Measurements from ENCODE around the gene LRCH3. TPM values are rescaled to one million over a fixed set of nuclear protein-coding genes. Genes with fewer than 3 reads are reported as not detected.
A peak's percentile ranks its signal among the peaks of the same experiment; 100 is the strongest.

LRCH3 gene
- total RNA-seq, 2 donors from 2014 or later: 67.2 to 68.1 TPM

DNA sequence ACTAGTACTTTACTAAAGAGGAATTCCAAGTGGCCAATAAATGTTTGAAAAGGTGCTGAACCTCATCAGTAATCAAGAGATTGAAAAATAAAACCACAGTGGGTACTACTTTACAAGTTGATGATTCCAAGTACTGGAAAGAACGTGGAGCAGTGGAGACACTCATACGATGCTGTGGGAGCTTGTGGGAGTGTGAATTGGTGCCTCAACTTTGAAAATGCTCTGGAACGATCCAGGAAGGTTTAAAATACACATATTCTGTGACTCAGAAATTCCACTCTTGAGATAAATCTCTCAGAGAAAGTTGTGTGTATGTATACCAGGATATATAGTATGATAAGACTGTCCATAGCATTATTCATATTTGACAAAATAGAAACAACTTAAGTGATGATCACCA is 9.3 kb downstream of the LRCH3 start:
- H3K27ac Mint-ChIP-seq: peak overlapping the region; percentile 61
- H3K9me3 Mint-ChIP-seq: no peaks in the 10 kb centered on the region
- H3K27me3 Mint-ChIP-seq (ENCODE audit: low read depth): no peaks in the 10 kb centered on the region
- peak overlapping the region in 1 of 2 donors; percentile 34 for H3K4me3 Mint-ChIP-seq
- H3K36me3 Mint-ChIP-seq (ENCODE audit: insufficient read depth in 2 of 2): peaks cover 0 to under 1% of the 10 kb centered on the region in 2 donors
- DNase-seq: no peak
- ATAC-seq (replicated peaks in 1 of 2): no peak
- H3K4me1 Mint-ChIP-seq (ENCODE audit: low read depth): peaks cover 68% of the 10 kb centered on the region

DNA sequence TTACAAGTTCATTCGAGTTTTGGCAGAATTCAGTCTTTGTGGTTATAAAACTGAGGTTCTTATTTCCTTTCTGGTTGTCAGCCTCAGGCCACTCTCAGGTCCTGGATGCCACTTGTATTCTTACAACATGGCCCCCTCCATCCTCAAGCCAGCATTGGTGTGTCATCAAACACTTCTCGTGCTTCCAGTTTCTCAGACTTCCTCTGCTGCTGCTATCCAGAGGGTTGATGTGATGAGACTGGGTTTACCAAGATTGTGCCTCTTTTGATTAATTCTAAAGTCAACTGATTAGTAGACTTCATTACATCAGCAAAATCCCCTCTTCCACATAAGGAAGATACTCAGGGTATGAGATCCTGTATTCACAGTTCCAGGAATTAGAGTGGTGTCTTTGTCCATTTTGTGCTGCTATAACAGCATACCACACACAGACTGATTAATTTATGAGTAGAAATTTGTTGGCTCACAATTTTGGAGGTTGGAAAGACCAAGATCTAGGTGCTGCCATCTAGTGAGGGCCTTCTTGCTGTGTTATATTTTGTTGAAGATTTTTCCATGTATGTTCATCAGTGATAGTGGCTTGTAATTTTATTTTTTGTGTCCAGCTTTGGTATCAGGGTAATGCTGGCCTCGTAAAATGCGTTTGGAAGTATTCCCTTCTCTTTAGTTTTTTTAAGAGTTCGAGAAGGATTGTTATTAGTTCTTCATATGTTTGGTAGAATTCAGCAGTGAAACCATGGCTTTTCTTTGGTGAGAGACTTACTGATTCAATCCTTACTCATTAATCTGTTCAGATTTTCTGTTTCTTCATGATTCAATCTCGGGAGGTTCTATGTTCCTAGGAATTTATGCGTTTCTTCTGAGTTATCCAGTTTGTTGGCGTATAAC is 11.1 kb downstream of the LRCH3 start:
- H3K27ac Mint-ChIP-seq: peak overlapping the region; percentile 95
- no peaks in the 10 kb centered on the region for H3K36me3 Mint-ChIP-seq (ENCODE audit: insufficient read depth in 2 of 2)
- ATAC-seq (replicated peaks in 1 of 2): peak; percentile 72 to 75
- peak overlapping the region; percentile 5 to 77 for H3K4me3 Mint-ChIP-seq
- no peaks in the 10 kb centered on the region for H3K27me3 Mint-ChIP-seq (ENCODE audit: low read depth)
- H3K4me1 Mint-ChIP-seq (ENCODE audit: low read depth): peaks cover 51% of the 10 kb centered on the region
- H3K9me3 Mint-ChIP-seq: no peaks in the 10 kb centered on the region
- DNase-seq: peak; percentile 17 to 27

DNA sequence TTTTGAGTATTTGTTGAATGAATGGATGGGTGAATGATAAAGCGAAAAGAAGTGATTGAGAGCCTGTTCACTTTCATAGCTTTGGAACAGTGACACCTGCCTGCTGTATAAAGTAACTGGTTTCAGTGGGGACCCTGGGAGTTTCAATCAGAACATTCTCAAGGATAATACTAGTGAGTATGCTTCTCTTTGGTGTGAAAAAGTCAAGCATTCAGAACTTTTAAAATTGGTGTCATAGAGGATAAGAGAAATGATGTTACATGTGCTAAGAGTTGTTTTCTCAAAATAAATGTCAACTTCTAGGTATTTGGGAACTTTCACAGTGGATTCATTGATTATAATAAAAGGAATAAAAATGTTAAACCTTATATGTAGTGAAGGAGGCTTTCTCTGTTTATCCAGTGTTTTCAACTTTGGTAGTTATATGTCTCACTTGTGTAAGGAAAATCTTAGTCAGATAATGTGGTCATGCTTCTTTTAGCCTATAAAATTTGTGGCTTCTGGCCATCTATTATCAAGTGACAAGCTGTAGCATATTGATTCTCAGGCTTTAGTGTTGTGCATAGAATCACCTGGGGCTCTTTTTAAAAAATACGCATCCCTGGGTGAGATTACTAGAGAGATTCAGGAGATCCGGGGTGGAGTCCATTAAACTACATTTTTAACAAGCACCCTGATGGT is 11.9 kb downstream of the LRCH3 start:
- peak overlapping the region; percentile 95 for H3K27ac Mint-ChIP-seq
- peak in 1 of 2 donors; percentile 23 for ATAC-seq (replicated peaks in 1 of 2)

DNA sequence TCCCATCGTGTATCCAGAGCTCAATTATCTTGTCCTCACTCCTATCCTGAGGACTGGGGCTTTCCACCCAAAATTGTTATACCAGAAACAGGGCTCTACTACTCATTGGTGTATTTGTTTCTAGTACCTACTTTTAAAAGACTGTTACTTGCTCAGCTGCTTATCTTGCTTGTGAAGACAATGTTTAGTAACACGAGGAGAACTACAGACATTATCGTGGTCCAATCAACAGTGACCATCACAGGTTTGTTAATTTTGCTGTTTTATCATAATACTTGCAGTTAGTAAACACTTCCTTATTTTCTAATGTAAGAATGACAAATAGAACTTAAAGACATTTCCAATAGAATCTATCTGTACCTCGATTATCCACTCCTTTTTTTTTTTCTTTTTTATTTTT is 13.5 kb downstream of the LRCH3 start:
- Mint-ChIP-seq H3K27me3 (ENCODE audit: low read depth) (no peaks in the 10 kb centered on the region), H3K4me3 (no peak overlapping the region), H3K9me3 (no peaks in the 10 kb centered on the region), H3K4me1 (ENCODE audit: low read depth) (peaks cover 57% of the 10 kb centered on the region), H3K27ac (no peak overlapping the region), H3K36me3 (ENCODE audit: insufficient read depth in 2 of 2) (peaks cover 2 to 3% of the 10 kb centered on the region in 2 donors)
- no peak for DNase-seq
- ATAC-seq (replicated peaks in 1 of 2): no peak

More for the DNA sequence above, 11.9 kb downstream of the LRCH3 start:
- Mint-ChIP-seq H3K36me3 (ENCODE audit: insufficient read depth in 2 of 2) (peaks cover 2 to 3% of the 10 kb centered on the region in 2 donors), H3K9me3 (no peaks in the 10 kb centered on the region), H3K4me3 (peak overlapping the region in 1 of 2 donors; percentile 5), H3K4me1 (ENCODE audit: low read depth) (peaks cover 50% of the 10 kb centered on the region), H3K27me3 (ENCODE audit: low read depth) (no peaks in the 10 kb centered on the region)
- DNase-seq: no peak

DNA sequence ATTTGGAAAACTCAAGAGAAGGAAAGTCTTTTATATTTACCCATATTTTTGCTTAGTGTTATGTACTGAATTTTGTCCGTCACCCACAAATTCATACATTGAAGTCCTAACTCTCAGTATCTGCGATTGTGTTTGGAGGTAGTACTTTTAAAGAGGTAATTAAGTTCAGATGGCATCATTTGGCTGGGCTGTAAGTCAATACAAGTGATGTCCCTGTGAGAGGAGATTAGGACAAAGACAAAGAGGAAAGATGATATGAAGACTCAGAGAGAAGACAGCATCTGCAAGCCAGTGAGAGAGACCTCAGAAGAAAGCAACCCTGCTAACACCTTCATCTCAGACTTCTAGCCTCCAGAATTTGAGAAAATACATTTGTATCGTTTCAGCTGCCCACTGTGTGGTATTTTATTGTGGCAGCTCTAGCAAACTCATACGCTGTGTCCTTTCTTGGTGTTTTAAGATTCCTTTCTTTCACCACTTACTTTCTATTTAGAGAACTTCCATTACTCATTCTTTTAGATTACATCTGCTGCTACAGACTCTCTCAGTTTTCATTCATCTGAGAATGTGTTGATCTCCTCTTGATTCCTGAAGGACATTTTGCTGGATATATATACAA is 17.0 kb downstream of the LRCH3 start:
- Mint-ChIP-seq H3K27ac (no peak overlapping the region), H3K9me3 (no peaks in the 10 kb centered on the region), H3K36me3 (ENCODE audit: insufficient read depth in 2 of 2) (peaks cover 2 to 3% of the 10 kb centered on the region in 2 donors), H3K27me3 (ENCODE audit: low read depth) (no peaks in the 10 kb centered on the region), H3K4me3 (peak overlapping the region in 1 of 2 donors; percentile 41), H3K4me1 (ENCODE audit: low read depth) (peaks cover 34% of the 10 kb centered on the region)
- peak in 1 of 2 donors; percentile 45 for ATAC-seq (replicated peaks in 1 of 2)
- DNase-seq: no peak

DNA sequence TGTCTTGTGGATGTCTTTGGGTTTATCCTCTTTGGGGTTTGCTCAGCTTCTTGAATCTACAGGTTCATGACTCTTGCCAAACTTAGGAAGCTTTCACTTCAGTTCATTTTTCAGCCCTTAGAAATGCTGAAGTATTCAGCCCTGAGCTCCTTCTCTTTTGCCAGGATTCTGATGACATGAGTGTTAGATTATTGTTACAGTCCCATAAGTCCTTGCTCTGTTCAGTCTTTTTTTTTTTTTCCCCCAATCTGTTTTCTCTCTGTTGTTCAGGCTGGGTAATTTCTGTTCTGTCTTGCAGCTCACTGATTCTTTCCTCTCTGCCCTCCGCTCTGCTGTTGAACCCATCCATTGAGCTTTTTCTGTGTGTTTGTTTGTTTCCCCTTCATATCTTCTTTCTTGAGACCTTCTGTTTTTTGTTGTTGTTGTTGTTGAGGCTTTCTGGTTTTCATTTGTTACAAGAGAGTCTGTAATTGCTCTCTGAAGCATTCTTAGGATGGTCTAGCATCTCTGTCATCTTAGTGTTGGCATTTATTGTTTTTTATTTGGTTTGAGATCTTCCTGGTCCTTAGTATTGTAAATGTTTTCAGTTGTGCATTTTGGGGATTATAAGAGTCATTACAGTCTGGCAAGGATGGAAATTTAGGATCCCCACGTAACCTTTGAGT is 18.4 kb downstream of the LRCH3 start:
- H3K36me3 Mint-ChIP-seq (ENCODE audit: insufficient read depth in 2 of 2): peaks cover 2 to 8% of the 10 kb centered on the region in 2 donors

DNA sequence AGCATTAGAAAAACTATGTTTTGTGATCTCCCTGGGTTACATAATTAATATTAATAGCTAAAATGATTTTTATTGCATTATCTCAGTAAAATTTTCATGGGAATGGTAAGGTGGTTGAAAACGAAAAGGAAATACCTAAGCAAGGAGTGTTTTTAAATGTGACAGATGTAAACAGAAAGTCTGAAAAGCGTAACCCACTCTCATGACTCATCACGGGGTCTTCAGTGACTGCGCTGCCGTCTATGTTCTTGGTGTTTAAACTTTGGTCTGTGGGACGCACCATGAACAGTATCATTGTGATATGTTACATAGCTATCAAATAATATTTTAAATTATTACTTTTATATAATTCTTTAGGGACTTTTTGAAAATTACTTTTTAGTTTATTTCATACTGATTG is 19.8 kb downstream of the LRCH3 start:
- Mint-ChIP-seq H3K4me3 (no peak overlapping the region), H3K36me3 (ENCODE audit: insufficient read depth in 2 of 2) (peaks cover 2 to 8% of the 10 kb centered on the region in 2 donors), H3K4me1 (ENCODE audit: low read depth) (peaks cover 33% of the 10 kb centered on the region), H3K9me3 (no peaks in the 10 kb centered on the region), H3K27ac (no peak overlapping the region), H3K27me3 (ENCODE audit: low read depth) (no peaks in the 10 kb centered on the region)
- DNase-seq (no peak), ATAC-seq (replicated peaks in 1 of 2) (no peak)

More for the DNA sequence above, 18.4 kb downstream of the LRCH3 start:
- no peak for ATAC-seq (replicated peaks in 1 of 2)
- Mint-ChIP-seq H3K9me3 (no peaks in the 10 kb centered on the region), H3K4me3 (peak overlapping the region in 1 of 2 donors; percentile 2), H3K27ac (peak overlapping the region; percentile 3), H3K4me1 (ENCODE audit: low read depth) (peaks cover 33% of the 10 kb centered on the region), H3K27me3 (ENCODE audit: low read depth) (no peaks in the 10 kb centered on the region)
- DNase-seq: no peak

DNA sequence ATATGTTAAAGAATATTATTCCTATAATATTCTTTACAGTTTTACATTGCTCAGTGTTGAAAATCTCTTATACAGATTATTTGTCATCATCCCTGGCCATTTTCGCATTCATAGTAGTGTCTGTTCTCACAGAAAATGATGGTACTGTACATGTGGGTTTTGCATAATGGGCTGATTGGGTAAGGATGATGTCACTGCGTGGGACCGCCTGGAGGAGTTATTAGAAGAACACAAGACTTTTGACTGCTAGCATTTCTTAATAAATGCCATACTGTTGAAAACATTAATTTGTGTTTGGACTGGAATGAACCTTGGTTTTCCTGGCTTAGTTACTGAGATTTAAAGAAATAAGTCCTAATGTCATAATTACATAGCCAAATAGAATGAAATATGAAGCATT is 20.3 kb downstream of the LRCH3 start:
- Mint-ChIP-seq H3K27ac (no peak overlapping the region), H3K4me3 (no peak overlapping the region), H3K27me3 (ENCODE audit: low read depth) (no peaks in the 10 kb centered on the region), H3K36me3 (ENCODE audit: insufficient read depth in 2 of 2) (peaks cover 2 to 8% of the 10 kb centered on the region in 2 donors), H3K4me1 (ENCODE audit: low read depth) (peaks cover 33% of the 10 kb centered on the region), H3K9me3 (no peaks in the 10 kb centered on the region)
- no peak for DNase-seq
- no peak for ATAC-seq (replicated peaks in 1 of 2)

DNA sequence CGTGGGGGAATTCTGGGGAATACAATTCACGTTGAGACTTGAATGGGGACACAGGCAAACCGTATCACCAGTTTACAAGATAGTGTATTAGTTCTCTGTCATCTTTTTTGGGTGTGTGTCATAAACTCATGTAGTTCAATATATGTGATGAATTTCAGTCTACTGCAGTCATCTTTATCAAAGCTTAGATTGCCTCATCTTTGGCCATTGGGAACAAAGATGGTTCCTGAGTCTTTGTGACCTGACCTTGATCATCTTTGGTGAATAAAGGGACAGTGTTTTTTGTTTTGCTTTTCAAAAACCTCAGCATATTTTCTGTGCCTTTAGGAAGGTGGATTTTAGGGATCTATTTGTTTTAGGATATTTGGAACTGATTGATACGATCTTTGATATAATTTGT is 23.3 kb downstream of the LRCH3 start:
- no peak overlapping the region for H3K4me3 Mint-ChIP-seq
- H3K4me1 Mint-ChIP-seq (ENCODE audit: low read depth): peaks cover 11% of the 10 kb centered on the region
- H3K36me3 Mint-ChIP-seq (ENCODE audit: insufficient read depth in 2 of 2): peaks cover 1 to 8% of the 10 kb centered on the region in 2 donors
- ATAC-seq (replicated peaks in 1 of 2): no peak
- DNase-seq: no peak
- H3K27me3 Mint-ChIP-seq (ENCODE audit: low read depth): no peaks in the 10 kb centered on the region
- no peaks in the 10 kb centered on the region for H3K9me3 Mint-ChIP-seq
- no peak overlapping the region for H3K27ac Mint-ChIP-seq

DNA sequence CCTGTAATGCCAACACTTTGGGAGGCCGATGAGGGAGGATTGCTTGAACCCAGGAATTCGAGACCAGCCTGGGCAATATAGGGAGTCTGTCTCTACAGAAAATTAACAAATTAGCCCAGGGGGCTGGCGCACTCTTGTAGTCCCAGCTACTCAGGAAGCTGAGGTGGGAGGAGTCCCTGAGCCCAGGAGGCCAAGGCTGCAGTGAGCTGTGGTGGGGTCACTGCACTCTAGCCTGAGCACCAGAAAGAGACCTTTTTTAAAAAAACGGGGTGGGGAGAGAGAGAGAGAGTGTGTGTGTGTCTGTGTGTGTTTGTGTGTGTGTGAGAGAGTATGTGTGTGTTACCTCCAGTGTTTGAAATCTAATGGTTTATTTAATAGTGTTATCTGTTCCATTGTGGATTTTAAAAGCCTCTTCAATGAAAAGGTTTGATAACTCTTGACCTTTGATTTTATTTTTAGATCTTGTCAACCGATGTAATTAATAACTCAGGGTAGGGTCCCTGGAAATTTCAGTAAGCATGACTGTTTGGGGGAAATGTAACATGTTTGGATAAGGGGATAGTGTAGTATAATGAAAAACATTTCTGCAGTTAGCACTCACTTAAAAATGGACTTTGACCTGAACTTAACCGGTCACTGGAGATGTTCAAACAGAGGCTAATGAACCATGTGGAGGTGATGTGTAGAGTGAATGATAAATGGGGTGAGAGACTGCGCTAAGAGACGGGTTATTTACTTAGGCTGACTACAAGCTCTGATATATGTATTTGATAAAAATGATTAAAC is 29.7 kb downstream of the LRCH3 start:
- Mint-ChIP-seq H3K27ac (peak overlapping the region; percentile 90), H3K36me3 (ENCODE audit: insufficient read depth in 2 of 2) (peaks cover 7 to 11% of the 10 kb centered on the region in 2 donors), H3K9me3 (no peaks in the 10 kb centered on the region), H3K4me3 (no peak overlapping the region), H3K27me3 (ENCODE audit: low read depth) (no peaks in the 10 kb centered on the region), H3K4me1 (ENCODE audit: low read depth) (peaks cover 3% of the 10 kb centered on the region)
- DNase-seq (no peak), ATAC-seq (replicated peaks in 1 of 2) (no peak)

DNA sequence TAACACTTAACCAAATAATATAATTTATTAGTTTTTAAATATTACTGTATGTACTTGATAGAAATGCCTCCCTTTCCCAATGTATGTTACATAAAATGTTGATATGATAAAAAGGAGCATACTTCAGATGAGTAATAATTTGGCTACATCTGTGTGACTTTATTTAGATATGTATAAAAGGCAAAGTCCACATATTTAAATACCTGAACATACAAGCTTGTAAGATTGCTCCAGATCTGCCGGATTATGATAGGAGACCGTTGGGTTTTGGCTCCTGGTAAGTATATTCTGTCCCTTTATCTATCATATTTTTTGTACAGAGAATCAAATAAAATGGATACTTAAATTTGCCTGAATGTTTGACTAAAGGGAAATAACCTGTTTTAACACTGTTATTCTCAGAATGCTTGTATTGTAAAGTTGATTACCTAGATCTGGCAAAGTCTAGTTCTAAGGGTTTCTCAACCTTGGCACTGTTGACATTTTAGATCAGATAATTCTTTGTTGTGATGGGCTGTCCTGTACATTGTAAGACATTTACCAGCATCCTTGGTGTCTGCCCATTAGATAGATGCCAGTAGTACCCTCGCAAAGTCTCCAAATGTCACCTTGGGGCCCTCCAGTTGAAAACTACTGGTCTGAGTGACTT is 38.5 kb downstream of the LRCH3 start:
- no peak overlapping the region for H3K4me3 Mint-ChIP-seq
- no peak overlapping the region for H3K27ac Mint-ChIP-seq
- DNase-seq: no peak
- H3K9me3 Mint-ChIP-seq: no peaks in the 10 kb centered on the region
- peaks cover 3% of the 10 kb centered on the region for H3K4me1 Mint-ChIP-seq (ENCODE audit: low read depth)
- ATAC-seq (replicated peaks in 1 of 2): no peak
- H3K36me3 Mint-ChIP-seq (ENCODE audit: insufficient read depth in 2 of 2): peaks cover 0 to 23% of the 10 kb centered on the region in 2 donors
- no peaks in the 10 kb centered on the region for H3K27me3 Mint-ChIP-seq (ENCODE audit: low read depth)

Measured in activated T-cell treated with anti-CD3 and anti-CD28 coated beads, Interleukin-2, amount 50 U/mL, for 72 hours (primary cell).